Dendritic cell treated with granulocyte-macrophage colony-stimulating factor and Interleukin-4, amounts not matched to agents 40 ng/mL and 50 ng/mL, for 4 days (primary cell): ENCODE data around the gene KPNA1.

Experiments used
- H3K27ac Mint-ChIP-seq: one replicate; pipeline ENCODE4 v1.8.0; 2022; ENCODE audit warnings: mild to moderate bottlenecking, mixed read lengths
- H3K27me3 Mint-ChIP-seq: one replicate; pipeline ENCODE4 v1.8.0; 2022; ENCODE audit warnings: mild to moderate bottlenecking, mixed read lengths
- H3K36me3 Mint-ChIP-seq: one replicate; pipeline ENCODE4 v1.8.0; 2022; ENCODE audit warnings: low read depth, mixed read lengths
- H3K4me1 Mint-ChIP-seq: one replicate; pipeline ENCODE4 v1.8.0; 2022; ENCODE audit warnings: low read depth, mixed read lengths
- H3K4me3 Mint-ChIP-seq: one replicate; pipeline ENCODE4 v1.8.0; 2022; ENCODE audit warnings: mild to moderate bottlenecking, moderate library complexity, mixed read lengths
- H3K9me3 Mint-ChIP-seq: one replicate; pipeline ENCODE4 v1.8.0; 2022; ENCODE audit warnings: mixed read lengths
- intact Hi-C: fragments of 100-400 bp; cut with micrococcal nuclease; formaldehyde crosslinking; loops from one replicate; pipeline ENCODE4 v1.15.0; 2022

The KPNA1 gene

GRCh38 chr3:122546151-122546550 lies 31.4 kb upstream of the KPNA1 start:
- Mint-ChIP-seq H3K36me3 (peaks cover 94% of the 10 kb centered on the region), H3K9me3 (no peaks in the 10 kb centered on the region), H3K27ac (no peak overlapping the region), H3K4me3 (no peak overlapping the region), H3K4me1 (no peaks in the 10 kb centered on the region), H3K27me3 (no peaks in the 10 kb centered on the region)
- intact Hi-C loops, result no loop called here

- Mint-ChIP-seq H3K36me3 (peaks cover 98% of the 10 kb centered on the region), H3K4me3 (no peak overlapping the region), H3K27me3 (no peaks in the 10 kb centered on the region), H3K27ac (peak overlapping the region; percentile 9), H3K4me1 (peaks cover 26% of the 10 kb centered on the region), H3K9me3 (no peaks in the 10 kb centered on the region)
- intact Hi-C loops, result loop anchor here (10.0 kb wide), 1 partner anchor 84 kb away; no protein-coding TSS in a partner anchor
These were observed 24.3 kb upstream of the KPNA1 start for GRCh38 chr3:122538956-122539490.

- Mint-ChIP-seq H3K9me3 (no peaks in the 10 kb centered on the region), H3K27me3 (no peaks in the 10 kb centered on the region), H3K4me1 (peaks cover 26% of the 10 kb centered on the region), H3K4me3 (no peak overlapping the region), H3K27ac (no peak overlapping the region), H3K36me3 (peaks cover 98% of the 10 kb centered on the region)
- intact Hi-C loops, result loop anchor here (10.0 kb wide), 1 partner anchor 82 kb away; no protein-coding TSS in a partner anchor
These were observed 21.9 kb upstream of the KPNA1 start for GRCh38 chr3:122536632-122537001.

GRCh38 chr3:122535964-122536631 lies 21.4 kb upstream of the KPNA1 start:
- intact Hi-C loops, result loop anchor here (10.0 kb wide), 1 partner anchor 81 kb away; no protein-coding TSS in a partner anchor
- no peak overlapping the region for H3K4me3 Mint-ChIP-seq
- no peaks in the 10 kb centered on the region for H3K9me3 Mint-ChIP-seq
- H3K4me1 Mint-ChIP-seq, result peaks cover 26% of the 10 kb centered on the region
- no peaks in the 10 kb centered on the region for H3K27me3 Mint-ChIP-seq
- H3K27ac Mint-ChIP-seq, result no peak overlapping the region
- peaks cover 97% of the 10 kb centered on the region for H3K36me3 Mint-ChIP-seq

GRCh38 chr3:122533931-122534334 lies 19.2 kb upstream of the KPNA1 start:
- peaks cover 18% of the 10 kb centered on the region for H3K4me1 Mint-ChIP-seq
- H3K9me3 Mint-ChIP-seq, result no peaks in the 10 kb centered on the region
- intact Hi-C loops, result loop anchor here (10.0 kb wide), 1 partner anchor 79 kb away; no protein-coding TSS in a partner anchor
- no peak overlapping the region for H3K27ac Mint-ChIP-seq
- peaks cover 91% of the 10 kb centered on the region for H3K36me3 Mint-ChIP-seq
- H3K27me3 Mint-ChIP-seq, result no peaks in the 10 kb centered on the region
- H3K4me3 Mint-ChIP-seq, result no peak overlapping the region

GRCh38 chr3:122533480-122533879 lies 18.7 kb upstream of the KPNA1 start:
- no peaks in the 10 kb centered on the region for H3K9me3 Mint-ChIP-seq
- H3K27me3 Mint-ChIP-seq, result no peaks in the 10 kb centered on the region
- no peak overlapping the region for H3K4me3 Mint-ChIP-seq
- peaks cover 91% of the 10 kb centered on the region for H3K36me3 Mint-ChIP-seq
- H3K4me1 Mint-ChIP-seq, result peaks cover 14% of the 10 kb centered on the region
- intact Hi-C loops, result loop anchor here (10.0 kb wide), 1 partner anchor 79 kb away; no protein-coding TSS in a partner anchor
- H3K27ac Mint-ChIP-seq, result no peak overlapping the region

GRCh38 chr3:122530164-122530563 lies 15.4 kb upstream of the KPNA1 start:
- no peak overlapping the region for H3K27ac Mint-ChIP-seq
- no peaks in the 10 kb centered on the region for H3K27me3 Mint-ChIP-seq
- intact Hi-C loops, result loop anchor here (10.0 kb wide), 1 partner anchor 75 kb away; no protein-coding TSS in a partner anchor
- H3K4me3 Mint-ChIP-seq, result no peak overlapping the region
- peaks cover 84% of the 10 kb centered on the region for H3K36me3 Mint-ChIP-seq
- peaks cover 5% of the 10 kb centered on the region for H3K4me1 Mint-ChIP-seq
- no peaks in the 10 kb centered on the region for H3K9me3 Mint-ChIP-seq

- Mint-ChIP-seq H3K4me1 (no peaks in the 10 kb centered on the region), H3K9me3 (no peaks in the 10 kb centered on the region), H3K27ac (no peak overlapping the region), H3K4me3 (no peak overlapping the region), H3K27me3 (no peaks in the 10 kb centered on the region), H3K36me3 (peaks cover 24% of the 10 kb centered on the region)
- intact Hi-C loops, result no loop called here
These were observed 8.6 kb upstream of the KPNA1 start for GRCh38 chr3:122523317-122523716.

GRCh38 chr3:122520861-122521260 lies 6.1 kb upstream of the KPNA1 start:
- H3K27me3 Mint-ChIP-seq, result no peaks in the 10 kb centered on the region
- no peaks in the 10 kb centered on the region for H3K9me3 Mint-ChIP-seq
- no peak overlapping the region for H3K27ac Mint-ChIP-seq
- intact Hi-C loops, result no loop called here
- no peak overlapping the region for H3K4me3 Mint-ChIP-seq
- H3K36me3 Mint-ChIP-seq, result no peaks in the 10 kb centered on the region
- no peaks in the 10 kb centered on the region for H3K4me1 Mint-ChIP-seq

GRCh38 chr3:122519693-122520092 lies 5.0 kb upstream of the KPNA1 start:
- Mint-ChIP-seq H3K27me3 (no peaks in the 10 kb centered on the region), H3K4me3 (no peak overlapping the region), H3K27ac (no peak overlapping the region), H3K9me3 (no peaks in the 10 kb centered on the region), H3K36me3 (no peaks in the 10 kb centered on the region), H3K4me1 (no peaks in the 10 kb centered on the region)
- intact Hi-C loops, result loop anchor here (10.0 kb wide), 1 partner anchor 105 kb away; the partner anchor contains the start of gene WDR5B

- no peaks in the 10 kb centered on the region for H3K36me3 Mint-ChIP-seq
- no peak overlapping the region for H3K4me3 Mint-ChIP-seq
- intact Hi-C loops, result loop anchor here (10.0 kb wide), 1 partner anchor 102 kb away; the partner anchor contains the start of gene WDR5B
- peaks cover 17% of the 10 kb centered on the region for H3K4me1 Mint-ChIP-seq
- no peak overlapping the region for H3K27ac Mint-ChIP-seq
- no peaks in the 10 kb centered on the region for H3K27me3 Mint-ChIP-seq
- no peaks in the 10 kb centered on the region for H3K9me3 Mint-ChIP-seq
These were observed 2.2 kb upstream of the KPNA1 start for GRCh38 chr3:122516846-122517360.

- intact Hi-C loops, result loop anchor here (2.0 to 10.0 kb wide), 2 partner anchors 49 to 101 kb away; partner anchors contain the start of genes DTX3L, PARP9 and WDR5B
- Mint-ChIP-seq H3K4me1 (peaks cover 27% of the 10 kb centered on the region), H3K27ac (no peak overlapping the region), H3K9me3 (no peaks in the 10 kb centered on the region), H3K36me3 (peaks cover 8% of the 10 kb centered on the region), H3K27me3 (no peaks in the 10 kb centered on the region), H3K4me3 (no peak overlapping the region)
These were observed 1.1 kb upstream of the KPNA1 start for GRCh38 chr3:122515870-122516269.

- peaks cover 33% of the 10 kb centered on the region for H3K4me1 Mint-ChIP-seq
- intact Hi-C loops, result loop anchor here (2.0 to 10.0 kb wide), 2 partner anchors 50 to 100 kb away; partner anchors contain the start of genes DTX3L, PARP9 and WDR5B
- H3K27ac Mint-ChIP-seq, result peak overlapping the region; percentile 82
- H3K27me3 Mint-ChIP-seq, result no peaks in the 10 kb centered on the region
- peaks cover 3% of the 10 kb centered on the region for H3K9me3 Mint-ChIP-seq
- H3K4me3 Mint-ChIP-seq, result peak overlapping the region; percentile 84
- peaks cover 13% of the 10 kb centered on the region for H3K36me3 Mint-ChIP-seq
These were observed 305 bp upstream of the KPNA1 start for GRCh38 chr3:122515020-122515468.
